GM23248 (cell line): ENCODE measurements around the gene FPGS. TPM values are rescaled to one million over a fixed set of nuclear protein-coding genes. Genes with fewer than 3 reads are reported as not detected.

ENCODE experiments used
- DNase-seq: peaks from one replicate; pipeline ENCODE4 v3.0.0-alpha.2; 2015
- H2AFZ ChIP-seq: fragments of 200-600 bp; sonication (generic); 2 replicates; pipeline ENCODE4 v1.6.1; 2016; ENCODE audit warnings: antibody characterized with exemption
- H3F3A ChIP-seq: fragments of 200-600 bp; sonication (generic); 2 replicates; pipeline ENCODE4 v1.6.1; 2016; ENCODE audit warnings: mild to moderate bottlenecking, antibody characterized with exemption, mixed run types; ENCODE audit not compliant: insufficient read depth
- H3K27ac ChIP-seq: fragments of 200-600 bp; sonication (generic); 2 replicates; pipeline ENCODE4 v1.5.1; 2016; ENCODE audit warnings: mild to moderate bottlenecking
- H3K27me3 ChIP-seq: fragments of 200-600 bp; sonication (generic); replicated peaks from 2 replicates; pipeline ENCODE4 v1.6.1; 2016; ENCODE audit warnings: mild to moderate bottlenecking; ENCODE audit not compliant: insufficient read depth
- H3K36me3 ChIP-seq: fragments of 200-600 bp; sonication (generic); 2 replicates; pipeline ENCODE4 v1.6.1; 2016; ENCODE audit warnings: low read depth, mild to moderate bottlenecking
- H3K4me1 ChIP-seq: fragments of 200-600 bp; sonication (generic); 2 replicates; pipeline ENCODE4 v1.6.1; 2016; ENCODE audit warnings: mild to moderate bottlenecking; ENCODE audit not compliant: insufficient read depth
- H3K4me2 ChIP-seq: fragments of 200-600 bp; sonication (generic); one replicate; pipeline ENCODE4 v1.6.1; 2016; ENCODE audit warnings: mild to moderate bottlenecking; ENCODE audit not compliant: unreplicated experiment
- H3K4me3 ChIP-seq: fragments of 200-600 bp; sonication (generic); 2 replicates; pipeline ENCODE4 v1.5.1; 2016; ENCODE audit warnings: mild to moderate bottlenecking
- H3K79me2 ChIP-seq: fragments of 200-600 bp; sonication (generic); 2 replicates; pipeline ENCODE4 v1.6.1; 2016; ENCODE audit warnings: mild to moderate bottlenecking; ENCODE audit not compliant: insufficient read depth
- H3K9ac ChIP-seq: fragments of 200-600 bp; sonication (generic); 2 replicates; pipeline ENCODE4 v1.6.1; 2016; ENCODE audit warnings: mild to moderate bottlenecking
- H3K9me2 ChIP-seq: fragments of 200-600 bp; sonication (generic); 2 replicates; pipeline ENCODE4 v1.6.1; 2016; ENCODE audit warnings: mixed run types, mild to moderate bottlenecking, moderate library complexity; ENCODE audit not compliant: insufficient read depth
- H3K9me3 ChIP-seq: fragments of 200-600 bp; sonication (generic); one replicate; pipeline ENCODE4 v1.6.1; 2017; ENCODE audit warnings: low read depth
- H4K20me1 ChIP-seq: fragments of 200-600 bp; sonication (generic); 2 replicates; pipeline ENCODE4 v1.6.0; 2016; ENCODE audit not compliant: insufficient read depth
- EZH2 ChIP-seq: fragments of 200-600 bp; sonication (generic); IDR thresholded peaks from 2 replicates; pipeline ENCODE4 v1.6.1; 2018; ENCODE audit warnings: antibody characterized with exemption, mild to moderate bottlenecking; ENCODE audit not compliant: insufficient read depth, poor library complexity, severe bottlenecking
- EZH2phosphoT487 ChIP-seq: fragments of 200-600 bp; sonication (generic); IDR thresholded peaks from 2 replicates; pipeline ENCODE4 v1.6.1; 2018; ENCODE audit warnings: antibody characterized with exemption, moderate library complexity, mild to moderate bottlenecking, low read depth; ENCODE audit not compliant: insufficient read depth
- WGBS, 2 experiments: methylation state at CpG; one replicate each; pipeline ENCODE4 v1.1.6; 2015 to 2017; ENCODE audit warnings: low lambda C conversion rate in 2 of 2, low coverage in 1 of 2; ENCODE audit errors: missing lambda C conversion rate in 2 of 2; 5-methylcytosine and 5-hydroxymethylcytosine counted together
- in situ Hi-C: fragments of 300-500 bp; cut with MboI; formaldehyde crosslinking; loops from 2 replicates; pipeline ENCODE4 v1.15.0; 2020
- polyA plus RNA-seq: library from polyadenylated mRNA; unstranded; fragments of >200 nt; fragmentation: Nextera tagmentation; extraction: Ambion mirVana; gene quantifications from 2 replicates; pipeline ENCODE4 v1.2.1, GENCODE V29; 2016
- total RNA-seq: library from RNA; depleted of rRNA; stranded (reverse); fragments of >200 nt; shearing (Covaris generic); gene quantifications from 2 replicates; pipeline ENCODE4 v1.2.3, GENCODE V29; 2014

Gene FPGS
- total and polyA plus RNA-seq, 2 experiments from 2014 or later, result 60.2 to 80.4 TPM

GRCh38 chr9:127792417-127793031 lies 10.2 kb upstream of the FPGS start:
- 58 to 65% methylated on average over 7 of the region's 7 CpGs for WGBS, 2 experiments

DNA sequence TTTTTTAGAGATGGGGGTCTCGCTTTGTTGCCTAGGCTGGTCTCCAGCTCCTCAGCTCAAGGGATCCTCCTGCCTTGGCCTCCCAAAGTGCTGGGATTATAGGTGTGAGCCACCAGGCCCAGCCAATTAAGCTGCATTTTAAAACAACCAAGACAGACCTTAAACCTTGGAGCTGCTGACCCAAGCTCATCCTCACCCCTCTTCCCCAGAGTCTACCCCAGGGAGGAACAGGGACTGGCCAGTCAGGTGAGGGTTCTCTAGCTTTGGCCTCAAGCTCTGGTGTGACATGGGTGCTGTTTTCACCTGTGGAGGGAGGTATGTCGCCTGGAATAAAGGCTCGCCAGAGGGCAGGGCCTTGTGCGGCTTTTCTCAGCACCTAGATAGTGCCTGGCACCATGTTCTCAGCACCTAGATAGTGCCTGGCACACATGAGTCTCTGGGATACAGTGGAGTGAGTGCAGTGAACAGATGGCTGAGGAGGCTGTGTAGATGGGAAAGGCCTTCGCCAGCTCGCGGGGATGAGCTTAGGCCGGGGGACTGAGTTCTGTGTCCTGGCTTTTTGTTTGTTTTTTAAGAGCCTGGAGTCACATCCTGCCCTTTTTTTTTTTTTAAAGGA lies 9.5 kb upstream of the FPGS start:
- 76 to 80% methylated on average over 8 of the region's 8 CpGs for WGBS, 2 experiments

More at GRCh38 chr9:127792417-127793031, 10.2 kb upstream of the FPGS start:
- no peaks in the 10 kb centered on the region; the same call in 1 of the 2 replicates for H3K4me1 ChIP-seq
- H3K79me2 ChIP-seq, result peaks cover 52% of the 10 kb centered on the region
- peaks cover under 1% of the 10 kb centered on the region; the same call in 1 of the 2 replicates for H4K20me1 ChIP-seq
- H3K27ac ChIP-seq, result no peak overlapping the region
- H2AFZ ChIP-seq, result no peak overlapping the region
- DNase-seq, result no peak
- no peak overlapping the region for H3K9ac ChIP-seq
- no peaks in the 10 kb centered on the region for H3K9me3 ChIP-seq
- H3K9me2 ChIP-seq, result no peaks in the 10 kb centered on the region
- TF ChIP-seq EZH2 (no peak), EZH2phosphoT487 (no peak)
- no peaks in the 10 kb centered on the region for H3K27me3 ChIP-seq
- peaks cover 48% of the 10 kb centered on the region for H3K36me3 ChIP-seq
- no peak overlapping the region for H3K4me3 ChIP-seq
- peaks cover 15% of the 10 kb centered on the region for H3F3A ChIP-seq
- in situ Hi-C loops, result no loop called here
- no peak overlapping the region for H3K4me2 ChIP-seq

GRCh38 chr9:127794001-127794791 lies 8.5 kb upstream of the FPGS start:
- no peaks in the 10 kb centered on the region for H3K9me2 ChIP-seq
- H3K4me1 ChIP-seq, result no peaks in the 10 kb centered on the region
- TF ChIP-seq EZH2, result no peak
- H3K9me3 ChIP-seq, result no peaks in the 10 kb centered on the region
- H3K4me2 ChIP-seq, result no peak overlapping the region
- H3K79me2 ChIP-seq, result peaks cover 35% of the 10 kb centered on the region
- no peak for DNase-seq
- in situ Hi-C loops, result no loop called here
- H3K27ac ChIP-seq, result no peak overlapping the region
- H3K36me3 ChIP-seq, result peaks cover 31% of the 10 kb centered on the region
- H3F3A ChIP-seq, result peaks cover 13% of the 10 kb centered on the region
- no peak overlapping the region for H2AFZ ChIP-seq
- 75 to 78% methylated on average over 14 of the region's 14 CpGs for WGBS, 2 experiments
- H4K20me1 ChIP-seq, result no peaks in the 10 kb centered on the region
- no peak overlapping the region for H3K4me3 ChIP-seq
- no peak overlapping the region for H3K9ac ChIP-seq
- no peaks in the 10 kb centered on the region for H3K27me3 ChIP-seq

More for the DNA sequence above, 9.5 kb upstream of the FPGS start:
- peaks cover 45% of the 10 kb centered on the region for H3K79me2 ChIP-seq
- no peaks in the 10 kb centered on the region for H3K27me3 ChIP-seq
- no peaks in the 10 kb centered on the region for H3K9me3 ChIP-seq
- peaks cover 41% of the 10 kb centered on the region for H3K36me3 ChIP-seq
- no peaks in the 10 kb centered on the region for H4K20me1 ChIP-seq
- in situ Hi-C loops, result no loop called here
- H3K9me2 ChIP-seq, result no peaks in the 10 kb centered on the region
- H3K27ac ChIP-seq, result no peak overlapping the region
- no peak overlapping the region for H3K4me2 ChIP-seq
- no peak overlapping the region for H3K4me3 ChIP-seq
- peaks cover 13% of the 10 kb centered on the region for H3F3A ChIP-seq
- H3K4me1 ChIP-seq, result no peaks in the 10 kb centered on the region
- TF ChIP-seq EZH2phosphoT487 (no peak), EZH2 (no peak)
- H2AFZ ChIP-seq, result no peak overlapping the region
- H3K9ac ChIP-seq, result no peak overlapping the region
- no peak for DNase-seq

- Histone ChIP-seq H3K9me3 (no peaks in the 10 kb centered on the region), H2AFZ (no peak overlapping the region), H3K9ac (no peak overlapping the region), H3F3A (peaks cover 19% of the 10 kb centered on the region), H3K4me2 (no peak overlapping the region), H3K36me3 (peaks cover 10% of the 10 kb centered on the region), H3K4me3 (no peak overlapping the region), H3K9me2 (no peaks in the 10 kb centered on the region), H3K27ac (no peak overlapping the region), H3K79me2 (peaks cover 15% of the 10 kb centered on the region; the same call in 1 of the 2 replicates), H4K20me1 (no peaks in the 10 kb centered on the region), H3K27me3 (no peaks in the 10 kb centered on the region), H3K4me1 (0 out of 2 replicates have a peak, but pooled peaks cover 3% of the 10 kb centered on the region)
- TF ChIP-seq EZH2, result no peak
- no peak for TF ChIP-seq EZH2phosphoT487
- DNase-seq, result peak; percentile 52
- 65 to 69% methylated on average over 8 of the region's 8 CpGs for WGBS, 2 experiments
- in situ Hi-C loops, result no loop called here
Measured at GRCh38 chr9:127796225-127796813, 6.4 kb upstream of the FPGS start.
